ENCODE results near the gene PRKCE. TPM values are rescaled to one million over a fixed set of nuclear protein-coding genes. Genes with fewer than 3 reads are reported as not detected.

PRKCE gene
- polyA plus RNA-seq, 1 of the 3 experiments (the other 2 are of a cell fraction), result 16.3 TPM

DNA sequence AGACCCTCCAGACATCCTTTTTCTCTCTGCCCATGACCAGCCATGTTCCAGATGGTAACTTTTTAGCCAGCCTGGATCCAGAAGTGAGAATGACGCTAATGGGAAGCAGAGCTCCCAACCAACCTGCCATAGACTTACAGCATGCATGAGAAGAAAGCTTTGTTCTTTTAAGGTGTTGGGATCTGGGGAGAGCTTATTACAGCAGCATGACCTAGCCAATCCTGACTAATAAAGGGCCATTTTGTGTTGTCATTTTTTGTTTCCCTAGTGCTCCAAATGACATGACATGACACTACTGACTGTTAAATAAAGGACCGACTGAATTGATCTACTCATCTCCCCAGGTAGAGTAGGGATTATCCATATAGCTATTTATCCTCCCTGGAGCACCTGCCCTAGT lies 5.2 kb upstream of the PRKCE start:
- peaks cover 6% of the 10 kb centered on the region for H3F3A ChIP-seq (replicated peaks; ENCODE audit: insufficient read depth)
- peaks cover 0 to 16% of the 10 kb centered on the region in 2 experiments; a peak in 2 of 4 replicates for H3K4me1 ChIP-seq (ENCODE audit: control insufficient read depth in 1 of 2, insufficient read depth in 2 of 2, low read depth in 1 of 2, low read length in 1 of 2)
- H3K9me3 ChIP-seq, result no peaks in the 10 kb centered on the region
- ChIA-PET POLR2A (no interaction called here), CTCF (interaction anchor here (0.9 to 4.1 kb wide), 14 partner anchors 10 to 347 kb away, joined by 3 to 64 read pairs (median 4); no protein-coding TSS in a partner anchor)
- H3K27me3 ChIP-seq (ENCODE audit: insufficient read depth), result no peaks in the 10 kb centered on the region
- no peak overlapping the region for H3K4me2 ChIP-seq
- H3K27ac ChIP-seq (ENCODE audit: low read depth in 2 of 2, low read length in 1 of 2), result no peak overlapping the region
- WGBS (ENCODE audit: low lambda C conversion rate), result 91% methylated on average over 2 of the region's 2 CpGs
- no peaks in the 10 kb centered on the region for H3K79me2 ChIP-seq (ENCODE audit: insufficient read depth)
- H3K36me3 ChIP-seq (replicated peaks in 1 of 2; ENCODE audit: control insufficient read depth in 1 of 2, insufficient read depth in 2 of 2, low read length in 1 of 2), result no peaks in the 10 kb centered on the region
- TF ChIP-seq POLR2AphosphoS5 (IDR thresholded peaks at IDR 0.05; ENCODE audit: low read depth, low read length) (no peak), NFIC (IDR thresholded peaks at IDR 0.05; ENCODE audit: borderline replicate concordance) (no peak), TAF1 (IDR thresholded peaks at IDR 0.05; ENCODE audit: borderline replicate concordance, low read depth, low read length) (no peak), MEF2A (IDR thresholded peaks at IDR 0.05; ENCODE audit: borderline replicate concordance, low read depth) (no peak), EP300 (IDR thresholded peaks at IDR 0.05; ENCODE audit: borderline replicate concordance in 1 of 2, low read depth in 1 of 2, low read length in 1 of 2) (no peak), TEAD4 (IDR thresholded peaks at IDR 0.05; ENCODE audit: borderline replicate concordance, insufficient read depth) (no peak), EZH2phosphoT487 (IDR thresholded peaks at IDR 0.05; ENCODE audit: borderline replicate concordance, low read depth) (no peak), YY1 (IDR thresholded peaks at IDR 0.05; ENCODE audit: low read depth) (no peak), CHD2 (IDR thresholded peaks at IDR 0.05; ENCODE audit: low read length, partially characterized antibody) (no peak), NRF1 (IDR thresholded peaks at IDR 0.05; ENCODE audit: low read depth, low read length) (no peak)
- TF ChIP-seq, protein P1, sequence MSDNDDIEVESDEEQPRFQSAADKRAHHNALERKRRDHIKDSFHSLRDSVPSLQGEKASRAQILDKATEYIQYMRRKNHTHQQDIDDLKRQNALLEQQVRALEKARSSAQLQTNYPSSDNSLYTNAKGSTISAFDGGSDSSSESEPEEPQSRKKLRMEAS (IDR thresholded peaks at IDR 0.05; ENCODE audit: low read depth), result no peak
- TF ChIP-seq, protein P2, sequence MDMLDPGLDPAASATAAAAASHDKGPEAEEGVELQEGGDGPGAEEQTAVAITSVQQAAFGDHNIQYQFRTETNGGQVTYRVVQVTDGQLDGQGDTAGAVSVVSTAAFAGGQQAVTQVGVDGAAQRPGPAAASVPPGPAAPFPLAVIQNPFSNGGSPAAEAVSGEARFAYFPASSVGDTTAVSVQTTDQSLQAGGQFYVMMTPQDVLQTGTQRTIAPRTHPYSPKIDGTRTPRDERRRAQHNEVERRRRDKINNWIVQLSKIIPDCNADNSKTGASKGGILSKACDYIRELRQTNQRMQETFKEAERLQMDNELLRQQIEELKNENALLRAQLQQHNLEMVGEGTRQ (IDR thresholded peaks at IDR 0.05; ENCODE audit: borderline replicate concordance, low read depth, low read length), result no peak
- TF ChIP-seq, protein P3, sequence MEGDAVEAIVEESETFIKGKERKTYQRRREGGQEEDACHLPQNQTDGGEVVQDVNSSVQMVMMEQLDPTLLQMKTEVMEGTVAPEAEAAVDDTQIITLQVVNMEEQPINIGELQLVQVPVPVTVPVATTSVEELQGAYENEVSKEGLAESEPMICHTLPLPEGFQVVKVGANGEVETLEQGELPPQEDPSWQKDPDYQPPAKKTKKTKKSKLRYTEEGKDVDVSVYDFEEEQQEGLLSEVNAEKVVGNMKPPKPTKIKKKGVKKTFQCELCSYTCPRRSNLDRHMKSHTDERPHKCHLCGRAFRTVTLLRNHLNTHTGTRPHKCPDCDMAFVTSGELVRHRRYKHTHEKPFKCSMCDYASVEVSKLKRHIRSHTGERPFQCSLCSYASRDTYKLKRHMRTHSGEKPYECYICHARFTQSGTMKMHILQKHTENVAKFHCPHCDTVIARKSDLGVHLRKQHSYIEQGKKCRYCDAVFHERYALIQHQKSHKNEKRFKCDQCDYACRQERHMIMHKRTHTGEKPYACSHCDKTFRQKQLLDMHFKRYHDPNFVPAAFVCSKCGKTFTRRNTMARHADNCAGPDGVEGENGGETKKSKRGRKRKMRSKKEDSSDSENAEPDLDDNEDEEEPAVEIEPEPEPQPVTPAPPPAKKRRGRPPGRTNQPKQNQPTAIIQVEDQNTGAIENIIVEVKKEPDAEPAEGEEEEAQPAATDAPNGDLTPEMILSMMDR (IDR thresholded peaks at IDR 0.05), result no peak
- no peaks in the 10 kb centered on the region for H4K20me1 ChIP-seq (ENCODE audit: insufficient read depth)
- no peaks in the 10 kb centered on the region for H3K9me2 ChIP-seq
- H3K9ac ChIP-seq, result no peak overlapping the region
- no peak for DNase-seq
- H2AFZ ChIP-seq (ENCODE audit: low read depth), result no peak overlapping the region
- no peak overlapping the region for H3K4me3 ChIP-seq (ENCODE audit: low read depth in 2 of 2, low read length in 1 of 2)

DNA sequence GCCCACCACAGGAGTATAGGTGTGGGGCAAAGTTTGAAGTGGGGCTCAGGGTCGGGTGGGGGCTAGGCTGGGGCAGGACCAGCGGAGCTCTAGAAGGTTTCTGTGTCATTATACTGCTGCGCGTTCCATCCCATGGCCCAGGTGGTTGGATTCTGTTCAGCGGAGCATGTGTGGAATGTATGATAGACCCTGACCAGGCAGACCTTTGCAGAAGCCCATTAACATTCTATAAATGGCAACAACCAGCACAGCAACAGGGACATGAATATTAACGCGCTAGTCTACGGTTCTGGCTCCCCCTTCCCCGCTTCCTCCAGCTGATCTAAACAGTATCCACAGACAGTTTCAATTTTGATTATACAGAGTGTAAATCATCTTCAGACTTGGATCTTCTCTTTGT lies 4.1 kb upstream of the PRKCE start:
- CTCF ChIA-PET, result interaction anchor here (0.9 to 4.1 kb wide), 5 partner anchors 25 to 346 kb away, joined by 3 to 64 read pairs (median 10); no protein-coding TSS in a partner anchor
- WGBS (ENCODE audit: low lambda C conversion rate), result 87% methylated on average over 9 of the region's 9 CpGs
- no peak overlapping the region for H2AFZ ChIP-seq (ENCODE audit: low read depth)
- TF ChIP-seq, protein P1 (IDR thresholded peaks at IDR 0.05; ENCODE audit: low read depth), result no peak
- TF ChIP-seq TEAD4 (IDR thresholded peaks at IDR 0.05; ENCODE audit: borderline replicate concordance, insufficient read depth) (no peak), FOSL2 (IDR thresholded peaks at IDR 0.05; ENCODE audit: borderline replicate concordance, low read depth) (no peak), ELF1 (IDR thresholded peaks at IDR 0.05) (no peak), CHD2 (IDR thresholded peaks at IDR 0.05; ENCODE audit: low read length, partially characterized antibody) (no peak), JUND (IDR thresholded peaks at IDR 0.05) (no peak), FOXJ3 (CRISPR knock-in tag; IDR thresholded peaks at IDR 0.05) (no peak), EZH2phosphoT487 (IDR thresholded peaks at IDR 0.05; ENCODE audit: borderline replicate concordance, low read depth) (no peak), TAF1 (IDR thresholded peaks at IDR 0.05; ENCODE audit: borderline replicate concordance, low read depth, low read length) (no peak), EP300 (IDR thresholded peaks at IDR 0.05; ENCODE audit: borderline replicate concordance in 1 of 2, low read depth in 1 of 2, low read length in 1 of 2) (no peak), NFIC (IDR thresholded peaks at IDR 0.05; ENCODE audit: borderline replicate concordance) (no peak)
- TF ChIP-seq, protein P4, sequence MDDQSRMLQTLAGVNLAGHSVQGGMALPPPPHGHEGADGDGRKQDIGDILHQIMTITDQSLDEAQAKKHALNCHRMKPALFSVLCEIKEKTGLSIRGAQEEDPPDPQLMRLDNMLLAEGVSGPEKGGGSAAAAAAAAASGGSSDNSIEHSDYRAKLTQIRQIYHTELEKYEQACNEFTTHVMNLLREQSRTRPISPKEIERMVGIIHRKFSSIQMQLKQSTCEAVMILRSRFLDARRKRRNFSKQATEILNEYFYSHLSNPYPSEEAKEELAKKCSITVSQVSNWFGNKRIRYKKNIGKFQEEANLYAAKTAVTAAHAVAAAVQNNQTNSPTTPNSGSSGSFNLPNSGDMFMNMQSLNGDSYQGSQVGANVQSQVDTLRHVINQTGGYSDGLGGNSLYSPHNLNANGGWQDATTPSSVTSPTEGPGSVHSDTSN (IDR thresholded peaks at IDR 0.05), result no peak
- TF ChIP-seq, protein P2 (IDR thresholded peaks at IDR 0.05; ENCODE audit: borderline replicate concordance, low read depth, low read length), result no peak
- TF ChIP-seq, protein P3 (IDR thresholded peaks at IDR 0.05), result no peak

More for the DNA sequence above, 4.1 kb upstream of the PRKCE start:
- Histone ChIP-seq H3K79me2 (ENCODE audit: insufficient read depth) (peaks cover 8% of the 10 kb centered on the region), H3K9me2 (no peaks in the 10 kb centered on the region), H3K9ac (no peak overlapping the region), H3K27me3 (ENCODE audit: insufficient read depth) (no peaks in the 10 kb centered on the region), H3K4me2 (no peak overlapping the region), H3F3A (replicated peaks; ENCODE audit: insufficient read depth) (peaks cover 6% of the 10 kb centered on the region), H3K4me1 (ENCODE audit: control insufficient read depth in 1 of 2, insufficient read depth in 2 of 2, low read depth in 1 of 2, low read length in 1 of 2) (peaks cover 0 to 21% of the 10 kb centered on the region in 2 experiments; a peak in 2 of 4 replicates), H3K36me3 (replicated peaks in 1 of 2; ENCODE audit: control insufficient read depth in 1 of 2, insufficient read depth in 2 of 2, low read length in 1 of 2) (no peaks in the 10 kb centered on the region), H3K27ac (ENCODE audit: low read depth in 2 of 2, low read length in 1 of 2) (no peak overlapping the region), H3K4me3 (ENCODE audit: low read depth in 2 of 2, low read length in 1 of 2) (no peak overlapping the region), H4K20me1 (ENCODE audit: insufficient read depth) (no peaks in the 10 kb centered on the region), H3K9me3 (no peaks in the 10 kb centered on the region)
- POLR2A ChIA-PET, result no interaction called here
- no peak for DNase-seq

Data from SK-N-SH (cell line).